ENCODE measurements around the gene SUMO4. TPM values are rescaled to one million over a fixed set of nuclear protein-coding genes. Genes with fewer than 3 reads are reported as not detected.

The SUMO4 gene
- total and polyA plus RNA-seq, 11 donors: 0.26 to 1.5 (median 0.53) TPM; not detected in 2

- TF ChIP-seq, protein P1, sequence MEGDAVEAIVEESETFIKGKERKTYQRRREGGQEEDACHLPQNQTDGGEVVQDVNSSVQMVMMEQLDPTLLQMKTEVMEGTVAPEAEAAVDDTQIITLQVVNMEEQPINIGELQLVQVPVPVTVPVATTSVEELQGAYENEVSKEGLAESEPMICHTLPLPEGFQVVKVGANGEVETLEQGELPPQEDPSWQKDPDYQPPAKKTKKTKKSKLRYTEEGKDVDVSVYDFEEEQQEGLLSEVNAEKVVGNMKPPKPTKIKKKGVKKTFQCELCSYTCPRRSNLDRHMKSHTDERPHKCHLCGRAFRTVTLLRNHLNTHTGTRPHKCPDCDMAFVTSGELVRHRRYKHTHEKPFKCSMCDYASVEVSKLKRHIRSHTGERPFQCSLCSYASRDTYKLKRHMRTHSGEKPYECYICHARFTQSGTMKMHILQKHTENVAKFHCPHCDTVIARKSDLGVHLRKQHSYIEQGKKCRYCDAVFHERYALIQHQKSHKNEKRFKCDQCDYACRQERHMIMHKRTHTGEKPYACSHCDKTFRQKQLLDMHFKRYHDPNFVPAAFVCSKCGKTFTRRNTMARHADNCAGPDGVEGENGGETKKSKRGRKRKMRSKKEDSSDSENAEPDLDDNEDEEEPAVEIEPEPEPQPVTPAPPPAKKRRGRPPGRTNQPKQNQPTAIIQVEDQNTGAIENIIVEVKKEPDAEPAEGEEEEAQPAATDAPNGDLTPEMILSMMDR (IDR thresholded peaks at IDR 0.05): no peak
- TF ChIP-seq POLR2A (IDR thresholded peaks at IDR 0.05): no peak
These were observed 6.9 kb upstream of the SUMO4 start for GRCh38 chr6:149393002-149393679.

GRCh38 chr6:149395185-149395584, 4.9 kb upstream of the SUMO4 start:
- no peaks in the 10 kb centered on the region for H3K27me3 ChIP-seq
- no peak overlapping the region for H3K27ac ChIP-seq
- DNase-seq (no peak), ATAC-seq (no peak)
- no peak for TF ChIP-seq POLR2A (IDR thresholded peaks at IDR 0.05)
- H3K4me1 ChIP-seq: peaks cover 0 to 2% (median 0%) of the 10 kb centered on the region in 12 donors
- intact Hi-C loops (cut with DNase I): no loop called here
- H3K9me3 ChIP-seq: peaks cover 0 to 4% (median 0%) of the 10 kb centered on the region in 12 donors
- H3K36me3 ChIP-seq: peaks cover 0 to 49% (median 29%) of the 10 kb centered on the region in 9 donors
- no peak overlapping the region for H3K4me3 ChIP-seq

More at GRCh38 chr6:149393002-149393679, 6.9 kb upstream of the SUMO4 start:
- Histone ChIP-seq H3K9me3 (peaks cover 0 to 4% (median 0%) of the 10 kb centered on the region in 12 donors), H3K4me1 (peaks cover 0 to 10% (median 1%) of the 10 kb centered on the region in 12 donors), H3K27me3 (no peaks in the 10 kb centered on the region), H3K27ac (no peak overlapping the region), H3K4me3 (no peak overlapping the region), H3K36me3 (peaks cover 0 to 28% (median 8%) of the 10 kb centered on the region in 9 donors)
- DNase-seq (no peak), ATAC-seq (no peak)
- intact Hi-C loops (cut with DNase I): no loop called here

DNA sequence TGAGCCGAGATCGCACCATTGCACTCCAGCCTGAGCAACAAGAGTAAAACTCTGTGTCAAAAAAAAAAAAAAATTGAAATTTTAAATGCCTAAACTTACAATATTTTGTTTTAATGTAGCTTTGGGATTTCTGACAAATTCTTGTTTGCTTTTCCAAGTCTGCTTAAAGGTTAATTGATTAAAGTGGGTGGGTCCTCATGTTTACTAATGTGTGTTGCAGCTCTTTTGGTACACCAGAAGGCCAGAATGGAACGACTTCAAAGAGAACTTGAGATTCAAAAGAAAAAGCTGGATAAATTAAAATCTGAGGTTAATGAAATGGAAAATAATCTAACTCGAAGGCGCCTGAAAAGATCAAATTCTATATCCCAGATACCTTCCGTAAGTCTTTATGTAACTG, 2.7 kb upstream of the SUMO4 start:
- TF ChIP-seq, protein P1 (IDR thresholded peaks at IDR 0.05): no peak
- no peak for TF ChIP-seq POLR2A (IDR thresholded peaks at IDR 0.05)
- Histone ChIP-seq H3K27me3 (no peaks in the 10 kb centered on the region), H3K9me3 (peaks cover 0 to 4% (median 0%) of the 10 kb centered on the region in 12 donors), H3K36me3 (peaks cover 0 to 59% (median 44%) of the 10 kb centered on the region in 9 donors), H3K27ac (no peak overlapping the region), H3K4me3 (no peak overlapping the region), H3K4me1 (no peaks in the 10 kb centered on the region)
- DNase-seq (no peak), ATAC-seq (no peak)
- WGBS, 4 donors: 96 to 98% (median 97%) methylated on average over 6 of the region's 6 CpGs
- intact Hi-C loops (cut with DNase I): no loop called here

DNA sequence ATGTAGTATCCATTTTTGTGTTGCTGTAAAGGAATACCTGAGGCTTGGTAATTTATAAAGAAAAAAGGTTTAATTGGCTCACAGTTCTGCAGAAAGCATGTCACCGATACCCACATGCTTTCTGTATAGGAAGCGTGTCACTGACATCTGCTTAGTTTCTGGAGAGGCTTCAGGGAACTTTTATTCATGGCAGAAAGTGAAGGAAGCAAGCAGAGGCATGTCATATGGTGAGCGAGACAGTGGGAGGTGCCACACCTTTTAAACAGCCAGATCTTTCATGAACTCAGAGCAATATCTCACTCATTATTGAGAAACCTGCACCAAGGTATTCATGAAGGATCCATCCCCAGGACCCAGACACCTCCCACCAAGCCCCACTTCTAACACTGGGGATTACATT, 3.5 kb downstream of the SUMO4 start:
- Histone ChIP-seq H3K27me3 (no peaks in the 10 kb centered on the region), H3K27ac (no peak overlapping the region), H3K9me3 (no peaks in the 10 kb centered on the region), H3K36me3 (peaks cover 0 to 83% (median 60%) of the 10 kb centered on the region in 9 donors), H3K4me3 (no peak overlapping the region), H3K4me1 (peaks cover 0 to 9% (median 0%) of the 10 kb centered on the region in 12 donors)
- 98 to 99% (median 99%) methylated on average over 3 of the region's 3 CpGs for WGBS, 4 donors
- DNase-seq: no peak
- intact Hi-C loops (cut with DNase I): no loop called here
- no peak for ATAC-seq
- TF ChIP-seq, protein P1 (IDR thresholded peaks at IDR 0.05): no peak
- TF ChIP-seq POLR2A (IDR thresholded peaks at IDR 0.05): no peak
